Measurements from ENCODE around the gene D2HGDH. TPM values are rescaled to one million over a fixed set of nuclear protein-coding genes. Genes with fewer than 3 reads are reported as not detected.
"Not testable (repeated sequence)": the region's sequence is repeated elsewhere in the genome, so short reads cannot be mapped to it uniquely, and the experiment has no call there.

The D2HGDH gene
- total RNA-seq, 2 donors from 2014 or later = 22.1 to 38.2 TPM

DNA sequence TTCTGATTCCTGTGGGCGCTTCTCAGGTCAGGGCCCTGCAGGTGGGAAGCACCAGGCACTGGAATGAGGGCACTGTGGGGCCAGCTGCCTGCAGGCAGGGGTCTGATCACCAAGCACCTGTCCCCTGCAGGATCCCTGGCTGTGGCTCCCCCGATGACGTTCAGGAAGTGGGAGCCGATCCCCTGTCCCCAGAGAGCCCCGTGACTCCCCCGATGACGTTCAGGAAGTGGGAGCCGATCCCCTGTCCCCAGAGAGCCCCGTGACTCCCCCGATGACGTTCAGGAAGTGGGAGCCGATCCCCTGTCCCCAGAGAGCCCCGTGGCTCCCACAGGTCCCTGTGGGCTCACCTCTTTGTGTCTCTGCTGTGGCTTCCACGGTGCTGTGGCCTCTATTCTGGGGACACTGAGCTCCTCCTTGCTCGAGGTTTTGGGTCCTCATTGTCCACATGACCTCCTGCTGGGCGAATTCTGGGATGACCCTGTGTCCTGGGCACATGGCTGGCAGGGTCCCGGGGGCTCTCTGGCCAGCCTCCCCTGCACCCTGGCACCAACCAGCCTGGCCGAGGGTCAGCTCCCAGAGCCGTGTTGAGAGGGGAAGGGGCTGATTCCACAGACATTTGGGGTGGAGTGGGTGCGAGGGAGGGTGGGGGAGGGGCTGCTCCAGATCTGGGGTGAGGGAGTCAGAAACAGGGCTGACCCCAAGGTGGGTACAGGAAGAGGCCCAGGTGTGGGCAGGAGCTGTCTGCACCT, 79.4 kb downstream of the D2HGDH start:
- H3K36me3 Mint-ChIP-seq = no peaks in the 10 kb centered on the region
- peak; percentile 38 to 92 for ATAC-seq
- H3K27ac Mint-ChIP-seq = no peak overlapping the region
- no peaks in the 10 kb centered on the region for H3K9me3 Mint-ChIP-seq
- peak in 1 of 2 donors; percentile 69 for DNase-seq (ENCODE audit: low spot score in 2 of 2)

DNA sequence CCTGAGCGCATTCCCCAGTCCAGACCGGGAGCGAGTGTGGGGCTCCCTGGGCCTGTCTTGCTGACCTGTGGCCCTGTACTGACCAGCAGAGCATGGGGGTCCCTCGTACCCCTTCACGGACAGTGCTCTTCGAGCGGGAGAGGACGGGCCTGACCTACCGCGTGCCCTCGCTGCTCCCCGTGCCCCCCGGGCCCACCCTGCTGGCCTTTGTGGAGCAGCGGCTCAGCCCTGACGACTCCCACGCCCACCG, 79.9 kb downstream of the D2HGDH start:
- no peak overlapping the region for H3K27ac Mint-ChIP-seq
- no peaks in the 10 kb centered on the region for H3K36me3 Mint-ChIP-seq
- DNase-seq (ENCODE audit: low spot score in 2 of 2) (no peak), ATAC-seq (no peak)
- no peaks in the 10 kb centered on the region for H3K9me3 Mint-ChIP-seq

DNA sequence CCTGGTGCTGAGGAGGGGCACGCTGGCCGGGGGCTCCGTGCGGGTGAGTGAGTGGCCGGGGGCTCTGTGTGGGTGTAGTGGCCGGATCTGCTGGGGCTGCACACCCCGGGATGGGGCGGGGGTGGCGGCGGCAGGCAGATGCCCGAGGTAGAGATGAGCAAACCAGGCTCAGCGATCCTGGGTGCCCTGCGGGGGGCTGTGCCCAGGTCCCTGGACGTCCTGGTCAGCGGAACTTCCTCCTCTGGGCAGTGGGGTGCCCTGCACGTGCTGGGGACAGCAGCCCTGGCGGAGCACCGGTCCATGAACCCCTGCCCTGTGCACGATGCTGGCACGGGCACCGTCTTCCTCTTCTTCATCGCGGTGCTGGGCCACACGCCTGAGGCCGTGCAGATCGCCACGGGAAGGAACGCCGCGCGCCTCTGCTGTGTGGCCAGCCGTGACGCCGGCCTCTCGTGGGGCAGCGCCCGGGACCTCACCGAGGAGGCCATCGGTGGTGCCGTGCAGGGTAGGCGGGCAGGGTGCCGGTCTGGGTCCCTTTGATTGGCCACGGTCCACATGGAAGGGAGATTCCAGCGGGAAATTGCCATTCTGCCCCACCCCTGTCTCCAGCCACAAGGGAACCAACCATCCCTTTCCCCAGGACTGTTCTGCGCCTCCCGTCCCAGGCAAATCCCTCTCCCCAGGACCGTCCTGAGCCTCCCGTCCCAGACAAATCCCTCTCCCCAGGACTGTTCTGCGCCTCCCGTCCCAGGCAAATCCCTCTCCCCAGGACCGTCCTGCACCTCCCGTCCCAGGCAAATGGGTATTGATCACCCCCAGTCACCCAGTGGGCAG, 80.4 kb downstream of the D2HGDH start:
- no peak for ATAC-seq
- Mint-ChIP-seq H3K27ac (no peak overlapping the region), H3K36me3 (no peaks in the 10 kb centered on the region), H3K9me3 (no peaks in the 10 kb centered on the region)
- no peak for DNase-seq (ENCODE audit: low spot score in 2 of 2)

DNA sequence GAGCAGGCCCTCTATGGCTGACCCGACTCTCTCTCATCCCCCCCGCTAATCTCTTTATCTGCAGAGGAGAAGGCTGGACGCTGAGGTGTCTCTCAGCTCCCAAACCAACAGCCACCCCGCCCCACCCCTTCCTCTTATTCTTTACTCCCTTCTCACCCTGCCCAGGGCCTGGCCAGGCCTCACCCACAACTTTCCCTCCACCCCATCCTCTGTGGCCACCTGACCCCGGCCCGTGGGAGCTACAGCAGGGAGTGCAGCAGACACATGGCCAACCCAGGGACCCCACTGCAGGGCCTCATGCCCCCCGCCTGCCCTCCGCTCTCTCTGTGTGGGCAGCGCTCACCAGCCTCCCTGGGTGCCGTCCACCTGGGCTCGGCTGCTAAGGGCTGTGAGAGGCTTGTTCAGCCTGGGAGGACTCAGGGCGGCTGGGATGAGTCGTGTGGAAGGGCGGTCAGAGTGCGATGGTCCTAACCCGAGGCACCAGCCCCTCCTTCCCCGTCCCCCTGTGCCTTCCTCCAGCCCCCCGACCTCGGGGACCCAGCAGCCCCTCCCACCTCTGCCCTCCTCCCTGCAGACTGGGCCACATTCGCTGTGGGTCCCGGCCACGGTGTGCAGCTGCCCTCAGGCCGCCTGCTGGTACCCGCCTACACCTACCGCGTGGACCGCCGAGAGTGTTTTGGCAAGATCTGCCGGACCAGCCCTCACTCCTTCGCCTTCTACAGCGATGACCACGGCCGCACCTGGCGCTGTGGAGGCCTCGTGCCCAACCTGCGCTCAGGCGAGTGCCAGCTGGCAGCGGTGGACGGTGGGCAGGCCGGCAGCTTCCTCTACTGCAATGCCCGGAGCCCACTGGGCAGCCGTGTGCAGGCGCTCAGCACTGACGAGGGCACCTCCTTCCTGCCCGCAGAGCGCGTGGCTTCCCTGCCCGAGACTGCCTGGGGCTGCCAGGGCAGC, 81.3 kb downstream of the D2HGDH start:
- H3K27ac Mint-ChIP-seq = no peak overlapping the region
- H3K9me3 Mint-ChIP-seq = no peaks in the 10 kb centered on the region
- DNase-seq (ENCODE audit: low spot score in 2 of 2) (no peak), ATAC-seq (no peak)
- no peaks in the 10 kb centered on the region for H3K36me3 Mint-ChIP-seq

DNA sequence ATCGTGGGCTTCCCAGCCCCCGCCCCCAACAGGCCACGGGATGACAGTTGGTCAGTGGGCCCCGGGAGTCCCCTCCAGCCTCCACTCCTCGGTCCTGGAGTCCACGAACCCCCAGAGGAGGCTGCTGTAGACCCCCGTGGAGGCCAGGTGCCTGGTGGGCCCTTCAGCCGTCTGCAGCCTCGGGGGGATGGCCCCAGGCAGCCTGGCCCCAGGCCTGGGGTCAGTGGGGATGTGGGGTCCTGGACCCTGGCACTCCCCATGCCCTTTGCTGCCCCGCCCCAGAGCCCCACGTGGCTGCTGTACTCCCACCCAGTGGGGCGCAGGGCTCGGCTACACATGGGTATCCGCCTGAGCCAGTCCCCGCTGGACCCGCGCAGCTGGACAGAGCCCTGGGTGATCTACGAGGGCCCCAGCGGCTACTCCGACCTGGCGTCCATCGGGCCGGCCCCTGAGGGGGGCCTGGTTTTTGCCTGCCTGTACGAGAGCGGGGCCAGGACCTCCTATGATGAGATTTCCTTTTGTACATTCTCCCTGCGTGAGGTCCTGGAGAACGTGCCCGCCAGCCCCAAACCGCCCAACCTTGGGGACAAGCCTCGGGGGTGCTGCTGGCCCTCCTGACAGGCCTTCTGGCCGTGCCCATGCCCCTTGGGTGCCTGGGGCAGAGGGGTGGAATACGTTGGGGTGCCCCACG, 82.1 kb downstream of the D2HGDH start:
- DNase-seq (ENCODE audit: low spot score in 2 of 2) = no peak
- H3K9me3 Mint-ChIP-seq = no peaks in the 10 kb centered on the region
- ATAC-seq = no peak
- no peaks in the 10 kb centered on the region for H3K36me3 Mint-ChIP-seq
- H3K27ac Mint-ChIP-seq = no peak overlapping the region

DNA sequence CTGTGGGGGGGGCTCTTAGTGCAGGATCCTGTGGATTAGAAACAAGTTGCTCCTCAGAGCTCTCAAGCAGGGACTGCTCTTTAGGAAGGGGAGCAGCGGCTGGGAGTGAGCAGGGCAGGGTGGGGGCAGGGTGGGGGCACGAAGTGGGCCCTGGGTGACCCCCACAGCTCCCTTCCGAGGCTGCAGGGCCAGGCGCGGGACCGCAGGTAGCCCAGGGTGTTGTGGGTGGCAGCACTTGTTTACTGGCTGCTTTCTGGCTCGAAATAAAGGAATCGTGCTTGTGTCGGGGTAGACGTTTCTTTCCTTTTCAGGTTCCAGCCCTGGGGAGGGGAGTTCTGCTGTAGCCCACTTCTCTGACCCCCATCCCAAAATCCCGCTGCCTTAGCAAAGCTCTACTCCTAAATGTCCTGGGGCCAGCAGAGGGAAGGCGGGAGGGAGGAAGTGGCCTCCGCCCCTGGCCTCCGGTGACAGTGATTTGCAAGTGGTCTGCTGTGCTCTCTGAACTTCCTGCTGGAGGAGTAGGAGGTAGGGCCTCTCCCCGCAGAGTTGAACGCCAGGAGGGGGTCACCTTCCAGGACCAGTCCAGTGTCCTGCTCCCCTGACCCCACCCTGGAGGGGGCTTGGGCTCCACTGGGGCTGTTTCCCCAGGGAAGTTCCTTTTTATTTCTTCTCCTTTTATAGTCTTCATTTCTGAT, 82.8 kb downstream of the D2HGDH start:
- ATAC-seq (no peak), DNase-seq (ENCODE audit: low spot score in 2 of 2) (no peak)
- no peaks in the 10 kb centered on the region for H3K9me3 Mint-ChIP-seq
- H3K27ac Mint-ChIP-seq = no peak overlapping the region
- H3K36me3 Mint-ChIP-seq = no peaks in the 10 kb centered on the region

DNA sequence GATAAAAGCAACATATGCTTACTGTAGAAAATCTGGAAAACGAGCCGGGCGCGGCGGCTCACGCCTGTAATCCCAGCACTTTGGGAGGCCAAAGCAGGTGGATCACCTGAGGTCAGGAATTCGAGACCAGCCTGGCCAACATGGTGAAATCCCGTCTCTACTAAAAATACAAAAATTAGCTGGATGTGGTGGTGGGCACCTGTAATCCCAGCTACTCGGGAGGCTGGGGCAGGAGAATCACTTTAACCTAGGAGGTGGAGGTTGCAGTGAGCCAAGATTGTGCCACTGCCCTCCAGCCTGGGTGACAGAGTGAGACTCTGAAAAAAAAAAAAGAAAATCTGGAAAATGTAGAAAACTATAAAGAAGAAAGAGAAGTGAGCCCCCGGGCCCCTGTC, 83.4 kb downstream of the D2HGDH start:
- not testable (repeated sequence) for H3K9me3 Mint-ChIP-seq; DNase-seq (ENCODE audit: low spot score in 2 of 2); ATAC-seq; H3K36me3 Mint-ChIP-seq; H3K27ac Mint-ChIP-seq

Other genes with a start within 250 kb of the D2HGDH start
- 10 to 100 TPM; 35.3 to 95.5 TPM for gene STK25, start 226.0 kb upstream of the D2HGDH start, total RNA-seq
- under 1 TPM in 1 of 2 donors, not detected in 1; 0.35 TPM for gene BOK, start 175.9 kb upstream of the D2HGDH start, total RNA-seq
- gene THAP4, start 97.5 kb upstream of the D2HGDH start, total RNA-seq = 10 to 100 TPM; 42.2 to 45.8 TPM
- 100 to 1,000 TPM; 103 to 107 TPM for gene ATG4B, start 96.9 kb upstream of the D2HGDH start, total RNA-seq
- gene DTYMK, start 47.8 kb upstream of the D2HGDH start, total RNA-seq = 10 to 100 TPM; 85.5 to 92.9 TPM
- gene ING5, start 32.6 kb upstream of the D2HGDH start, total RNA-seq = 10 to 100 TPM; 36.9 to 41.6 TPM
- 1 to 10 TPM in 1 of 2 donors, under 1 TPM in 1; 0.16 to 1.1 TPM for gene GAL3ST2, start 42.2 kb downstream of the D2HGDH start, total RNA-seq
- 1 to 10 TPM; 1.1 to 1.2 TPM for gene NEU4, start 74.6 kb downstream of the D2HGDH start, total RNA-seq
- 10 to 100 TPM; 22.5 to 25.4 TPM for gene PDCD1, start 124.3 kb downstream of the D2HGDH start, total RNA-seq
- gene RTP5, start 135.1 kb downstream of the D2HGDH start, total RNA-seq = under 1 TPM in 1 of 2 donors, not detected in 1; 0.09 TPM

Measured in activated naive CD4-positive, alpha-beta T cell treated with anti-CD3 and anti-CD28 coated beads, Interleukin-2, amount 50 U/mL, for 72 hours (primary cell).